HL-60 (cell line): Measurements from ENCODE around the gene NUP210.

Experiments used
- SPI1 ChIP-seq: IDR thresholded peaks from 2 replicates; pipeline ENCODE4 v1.6.1; 2012; ENCODE audit warnings: low read depth, mild to moderate bottlenecking, borderline replicate concordance
- TF ChIP-seq, protein P1 (sequence below): IDR thresholded peaks from one replicate; pipeline ENCODE4 v1.5.1; 2011; ENCODE audit warnings: low read length, control low read depth, inconsistent platforms; ENCODE audit not compliant: insufficient read depth

DNA sequence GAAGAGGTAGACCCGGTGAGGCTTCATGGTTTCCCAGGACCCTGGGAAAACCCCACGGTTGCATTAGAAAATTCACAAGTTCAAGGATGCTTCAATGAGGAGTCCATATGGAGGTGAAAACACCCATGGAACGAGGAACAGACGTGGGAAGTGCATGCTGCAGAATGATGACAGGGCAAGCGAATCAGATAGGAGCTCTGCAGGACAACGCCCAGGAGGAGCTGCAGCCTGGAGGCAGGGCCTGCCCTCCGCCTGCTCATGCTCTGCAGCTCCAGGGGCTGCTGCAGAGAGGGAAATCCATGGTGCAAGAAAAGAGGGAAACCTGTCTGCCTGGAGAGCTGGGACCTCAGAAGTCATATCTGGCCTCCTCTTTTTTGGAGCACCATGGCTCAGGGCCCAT is 61.5 kb downstream of the NUP210 start:
- TF ChIP-seq, protein P1, sequence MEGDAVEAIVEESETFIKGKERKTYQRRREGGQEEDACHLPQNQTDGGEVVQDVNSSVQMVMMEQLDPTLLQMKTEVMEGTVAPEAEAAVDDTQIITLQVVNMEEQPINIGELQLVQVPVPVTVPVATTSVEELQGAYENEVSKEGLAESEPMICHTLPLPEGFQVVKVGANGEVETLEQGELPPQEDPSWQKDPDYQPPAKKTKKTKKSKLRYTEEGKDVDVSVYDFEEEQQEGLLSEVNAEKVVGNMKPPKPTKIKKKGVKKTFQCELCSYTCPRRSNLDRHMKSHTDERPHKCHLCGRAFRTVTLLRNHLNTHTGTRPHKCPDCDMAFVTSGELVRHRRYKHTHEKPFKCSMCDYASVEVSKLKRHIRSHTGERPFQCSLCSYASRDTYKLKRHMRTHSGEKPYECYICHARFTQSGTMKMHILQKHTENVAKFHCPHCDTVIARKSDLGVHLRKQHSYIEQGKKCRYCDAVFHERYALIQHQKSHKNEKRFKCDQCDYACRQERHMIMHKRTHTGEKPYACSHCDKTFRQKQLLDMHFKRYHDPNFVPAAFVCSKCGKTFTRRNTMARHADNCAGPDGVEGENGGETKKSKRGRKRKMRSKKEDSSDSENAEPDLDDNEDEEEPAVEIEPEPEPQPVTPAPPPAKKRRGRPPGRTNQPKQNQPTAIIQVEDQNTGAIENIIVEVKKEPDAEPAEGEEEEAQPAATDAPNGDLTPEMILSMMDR = no peak
- no peak for TF ChIP-seq SPI1
